ENCODE data around the gene CDC25B.

GRCh38 chr20:3785240-3786125, 10.6 kb upstream of the CDC25B start:
- TF ChIP-seq MYC (IDR thresholded peaks at IDR 0.05; ENCODE audit: insufficient read depth, insufficient read length, insufficient replicate concordance, low read length, severe bottlenecking): no peak
- TF ChIP-seq MTA3 (IDR thresholded peaks at IDR 0.05; ENCODE audit: borderline replicate concordance, low read length): no peak

All from GM12878 (cell line).